Bronchial epithelial cell (primary cell): ENCODE measurements around the gene GOLGA6A. TPM values are rescaled to one million over a fixed set of nuclear protein-coding genes. Genes with fewer than 3 reads are reported as not detected.

ENCODE experiments used
- DNase-seq: peaks from one replicate; pipeline ENCODE4 v3.0.0-alpha.2; 2010; ENCODE audit warnings: low read depth
- FAIRE-seq: peaks from 2 replicates; lab custom pipeline; 2011; peaks lifted over from hg19 to GRCh38; lab: Jason Lieb, UNC
- H3K27me3 ChIP-seq: 2 replicates; pipeline ENCODE4 v1.5.1; 2011; ENCODE audit warnings: low read length; ENCODE audit not compliant: control insufficient read depth, insufficient read depth
- H3K36me3 ChIP-seq: 2 replicates; pipeline ENCODE4 v1.5.1; 2011; ENCODE audit warnings: low read length; ENCODE audit not compliant: control insufficient read depth, insufficient read depth
- H3K4me3 ChIP-seq: 2 replicates; pipeline ENCODE4 v1.5.1; 2011; ENCODE audit warnings: mild to moderate bottlenecking, low read depth, low read length, control low read depth
- total RNA-seq: library from RNA; depleted of rRNA; stranded (reverse); fragments of >200 nt; gene quantifications from 2 replicates; pipeline ENCODE4 v1.2.1, GENCODE V29; 2014
- TF ChIP-seq, protein P1 (sequence below): IDR thresholded peaks from 2 replicates; pipeline ENCODE4 v1.5.1; 2011; ENCODE audit warnings: mild to moderate bottlenecking, moderate library complexity, low read length, control low read depth, inconsistent platforms; ENCODE audit not compliant: insufficient read depth, severe bottlenecking

The GOLGA6A gene
- total RNA-seq, 1 donor from 2014 or later = not detected

DNA sequence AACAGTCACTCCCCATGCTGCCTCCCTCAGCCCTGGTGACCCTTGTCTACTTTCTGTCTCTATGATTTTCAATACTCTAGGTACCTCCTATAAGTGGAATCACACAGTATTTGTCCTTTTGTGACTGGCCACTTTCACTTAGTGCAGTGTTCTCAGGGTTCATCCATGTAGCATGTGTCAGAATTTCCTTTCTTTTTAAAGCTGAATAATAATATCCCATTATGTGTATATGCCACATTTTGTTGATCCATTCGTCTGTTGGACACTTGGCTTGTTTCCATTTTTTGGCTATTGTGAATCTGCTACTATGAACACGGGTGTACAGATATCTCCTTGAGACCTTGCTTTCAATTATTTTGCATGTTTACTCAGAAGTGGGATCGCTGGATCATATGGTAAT is 53.7 kb downstream of the GOLGA6A start:
- Histone ChIP-seq H3K4me3 (no peak overlapping the region), H3K27me3 (no peaks in the 10 kb centered on the region), H3K36me3 (peaks cover 23% of the 10 kb centered on the region)
- TF ChIP-seq, protein P1, sequence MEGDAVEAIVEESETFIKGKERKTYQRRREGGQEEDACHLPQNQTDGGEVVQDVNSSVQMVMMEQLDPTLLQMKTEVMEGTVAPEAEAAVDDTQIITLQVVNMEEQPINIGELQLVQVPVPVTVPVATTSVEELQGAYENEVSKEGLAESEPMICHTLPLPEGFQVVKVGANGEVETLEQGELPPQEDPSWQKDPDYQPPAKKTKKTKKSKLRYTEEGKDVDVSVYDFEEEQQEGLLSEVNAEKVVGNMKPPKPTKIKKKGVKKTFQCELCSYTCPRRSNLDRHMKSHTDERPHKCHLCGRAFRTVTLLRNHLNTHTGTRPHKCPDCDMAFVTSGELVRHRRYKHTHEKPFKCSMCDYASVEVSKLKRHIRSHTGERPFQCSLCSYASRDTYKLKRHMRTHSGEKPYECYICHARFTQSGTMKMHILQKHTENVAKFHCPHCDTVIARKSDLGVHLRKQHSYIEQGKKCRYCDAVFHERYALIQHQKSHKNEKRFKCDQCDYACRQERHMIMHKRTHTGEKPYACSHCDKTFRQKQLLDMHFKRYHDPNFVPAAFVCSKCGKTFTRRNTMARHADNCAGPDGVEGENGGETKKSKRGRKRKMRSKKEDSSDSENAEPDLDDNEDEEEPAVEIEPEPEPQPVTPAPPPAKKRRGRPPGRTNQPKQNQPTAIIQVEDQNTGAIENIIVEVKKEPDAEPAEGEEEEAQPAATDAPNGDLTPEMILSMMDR = no peak
- no peak for DNase-seq
- FAIRE-seq = no peak

- FAIRE-seq = no peak
- no peak overlapping the region for H3K4me3 ChIP-seq
- TF ChIP-seq, protein P1 = no peak
- H3K36me3 ChIP-seq = peaks cover 21% of the 10 kb centered on the region
- no peak for DNase-seq
- H3K27me3 ChIP-seq = no peaks in the 10 kb centered on the region
These were observed 54.7 kb downstream of the GOLGA6A start for GRCh38 chr15:74027688-74028087.

DNA sequence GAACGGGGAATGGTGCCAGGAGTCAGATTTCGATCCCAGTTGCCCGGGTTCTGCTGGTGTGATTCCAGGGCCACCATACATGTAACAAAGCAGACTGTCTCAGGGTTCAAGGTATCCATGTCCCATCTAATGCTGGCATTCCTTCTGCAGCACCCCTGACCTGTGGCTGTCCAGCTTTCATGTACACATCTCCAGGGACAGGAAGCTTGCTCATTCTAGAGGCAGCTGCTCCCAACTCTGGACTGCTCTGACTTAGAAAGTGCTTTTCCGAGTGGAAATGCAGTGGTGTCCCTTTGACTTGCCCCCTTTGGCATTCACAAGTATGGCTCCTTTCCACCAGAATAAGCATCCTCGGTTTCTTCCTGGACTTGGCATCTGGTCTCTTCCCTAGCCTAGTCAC is 56.9 kb downstream of the GOLGA6A start:
- TF ChIP-seq, protein P1 = no peak
- no peaks in the 10 kb centered on the region for H3K27me3 ChIP-seq
- H3K36me3 ChIP-seq = peaks cover 22% of the 10 kb centered on the region
- no peak for FAIRE-seq
- H3K4me3 ChIP-seq = no peak overlapping the region
- DNase-seq = no peak

DNA sequence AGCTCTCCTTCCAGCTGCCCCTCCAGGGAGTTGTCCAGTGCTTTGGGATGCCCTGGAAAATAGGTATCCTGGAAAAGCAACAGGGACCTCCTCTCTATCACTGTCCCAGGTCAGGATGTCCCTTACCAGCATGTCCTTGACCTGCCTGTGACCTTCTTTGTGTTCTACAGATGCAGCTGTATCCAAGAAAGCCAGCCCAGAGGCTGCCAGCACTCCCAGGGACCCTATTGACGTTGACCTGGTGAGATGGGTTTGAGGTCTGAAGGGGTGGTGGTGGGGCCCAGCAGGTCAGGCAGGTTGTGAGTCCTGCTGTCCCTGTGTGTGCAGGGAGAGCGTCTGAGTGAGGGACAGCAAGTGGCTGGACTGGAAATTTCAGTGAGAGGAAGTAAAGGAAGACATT is 57.7 kb downstream of the GOLGA6A start:
- Histone ChIP-seq H3K27me3 (no peaks in the 10 kb centered on the region), H3K4me3 (no peak overlapping the region), H3K36me3 (peaks cover 22% of the 10 kb centered on the region)
- FAIRE-seq (no peak), DNase-seq (no peak)
- TF ChIP-seq, protein P1 = no peak

- FAIRE-seq (no peak), DNase-seq (no peak)
- TF ChIP-seq, protein P1 = no peak
- Histone ChIP-seq H3K36me3 (peaks cover 22% of the 10 kb centered on the region), H3K4me3 (no peak overlapping the region), H3K27me3 (no peaks in the 10 kb centered on the region)
These were observed 59.5 kb downstream of the GOLGA6A start for GRCh38 chr15:74022706-74023470.

Other genes with a start within 250 kb of the GOLGA6A start
- not detected in 2 replicates for gene TBC1D21, start 209.0 kb downstream of the GOLGA6A start, total RNA-seq
- 5.3 and 7.2 TPM in 2 replicates for gene LOXL1, start 156.1 kb downstream of the GOLGA6A start, total RNA-seq
- gene STOML1, start 90.3 kb downstream of the GOLGA6A start, total RNA-seq = 8.6 and 9.5 TPM in 2 replicates
- gene PML, start 87.8 kb downstream of the GOLGA6A start, total RNA-seq = 7.6 and 8.3 TPM in 2 replicates
- gene ISLR2, start 48.0 kb upstream of the GOLGA6A start, total RNA-seq = not detected in 2 replicates
- gene ISLR, start 91.2 kb upstream of the GOLGA6A start, total RNA-seq = 0.26 and 0.53 TPM in 2 replicates
- 0.26 TPM in 2 replicates for gene STRA6, start 120.2 kb upstream of the GOLGA6A start, total RNA-seq
- gene CCDC33, start 153.8 kb upstream of the GOLGA6A start, total RNA-seq = not detected in 2 replicates